DMS 273 (cell line): Measurements from ENCODE around the gene ST3GAL2.
"Not testable (repeated sequence)": the region's sequence is repeated elsewhere in the genome, so short reads cannot be mapped to it uniquely, and the experiment has no call there.

Experiments used
- DNase-seq: peaks from one replicate; lab custom pipeline; 2025; ENCODE audit not compliant: unreplicated experiment; lab: John Stamatoyannopoulos, UW

The ST3GAL2 gene

GRCh38 chr16:70468776-70469525, 30.1 kb upstream of the ST3GAL2 start:
- DNase-seq, result no peak

GRCh38 chr16:70467608-70468007, 28.7 kb upstream of the ST3GAL2 start:
- no peak for DNase-seq

- DNase-seq, result no peak
Measured at GRCh38 chr16:70467113-70467512, 28.2 kb upstream of the ST3GAL2 start.

- DNase-seq, result peak; percentile 57
Measured at GRCh38 chr16:70466805-70467076, 27.8 kb upstream of the ST3GAL2 start.

- no peak for DNase-seq
Measured at GRCh38 chr16:70465999-70466804, 27.3 kb upstream of the ST3GAL2 start.

DNA sequence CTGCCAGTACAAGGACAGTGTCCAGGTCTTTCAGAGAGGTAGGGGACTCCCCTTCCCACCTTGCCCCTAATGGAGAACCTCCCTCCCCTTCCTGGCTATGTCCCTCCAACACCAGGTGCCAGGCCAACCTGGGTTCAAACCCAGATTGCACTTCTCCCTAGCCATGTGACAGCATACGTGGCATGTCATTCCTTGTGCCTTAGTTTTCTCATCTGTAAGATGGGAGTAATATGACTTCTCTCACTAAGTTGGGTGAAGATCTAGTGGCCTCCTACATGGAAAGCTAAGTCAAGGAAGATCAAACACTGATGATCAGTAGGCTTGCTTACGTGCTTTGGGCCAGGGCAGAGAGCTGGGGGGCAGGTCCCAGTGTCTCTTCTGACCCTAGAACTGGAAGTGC, 24.3 kb upstream of the ST3GAL2 start:
- DNase-seq, result no peak

DNA sequence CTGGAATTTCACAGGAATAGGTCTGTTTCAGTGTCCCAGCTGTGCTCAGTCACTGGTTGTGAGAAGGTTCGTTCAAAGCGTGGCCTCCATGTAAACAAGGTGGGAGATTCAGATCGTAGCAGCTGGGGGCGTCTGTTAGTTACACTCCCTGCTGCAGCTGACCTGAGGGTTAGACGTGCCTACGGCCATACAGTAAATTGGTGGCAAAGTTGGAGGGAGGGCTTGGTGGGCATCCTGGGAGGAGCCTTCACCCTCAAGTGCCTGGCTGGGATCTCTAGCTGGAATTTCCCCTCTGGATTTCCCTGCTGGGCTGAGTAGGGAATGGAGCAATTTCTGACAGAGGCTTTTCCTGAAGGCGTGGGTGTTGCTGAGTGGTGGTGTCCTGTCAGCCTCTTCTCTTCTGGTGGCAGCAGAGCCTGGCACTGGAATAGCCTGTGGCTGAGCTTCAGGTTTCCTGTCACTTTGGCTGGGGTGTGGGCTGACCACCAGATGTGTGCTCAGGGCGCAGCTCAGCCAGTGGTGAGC, 21.9 kb upstream of the ST3GAL2 start:
- peak; percentile 46 for DNase-seq

GRCh38 chr16:70457446-70458166, 18.7 kb upstream of the ST3GAL2 start:
- DNase-seq, result no peak

GRCh38 chr16:70455910-70456309, 17.0 kb upstream of the ST3GAL2 start:
- no peak for DNase-seq

DNA sequence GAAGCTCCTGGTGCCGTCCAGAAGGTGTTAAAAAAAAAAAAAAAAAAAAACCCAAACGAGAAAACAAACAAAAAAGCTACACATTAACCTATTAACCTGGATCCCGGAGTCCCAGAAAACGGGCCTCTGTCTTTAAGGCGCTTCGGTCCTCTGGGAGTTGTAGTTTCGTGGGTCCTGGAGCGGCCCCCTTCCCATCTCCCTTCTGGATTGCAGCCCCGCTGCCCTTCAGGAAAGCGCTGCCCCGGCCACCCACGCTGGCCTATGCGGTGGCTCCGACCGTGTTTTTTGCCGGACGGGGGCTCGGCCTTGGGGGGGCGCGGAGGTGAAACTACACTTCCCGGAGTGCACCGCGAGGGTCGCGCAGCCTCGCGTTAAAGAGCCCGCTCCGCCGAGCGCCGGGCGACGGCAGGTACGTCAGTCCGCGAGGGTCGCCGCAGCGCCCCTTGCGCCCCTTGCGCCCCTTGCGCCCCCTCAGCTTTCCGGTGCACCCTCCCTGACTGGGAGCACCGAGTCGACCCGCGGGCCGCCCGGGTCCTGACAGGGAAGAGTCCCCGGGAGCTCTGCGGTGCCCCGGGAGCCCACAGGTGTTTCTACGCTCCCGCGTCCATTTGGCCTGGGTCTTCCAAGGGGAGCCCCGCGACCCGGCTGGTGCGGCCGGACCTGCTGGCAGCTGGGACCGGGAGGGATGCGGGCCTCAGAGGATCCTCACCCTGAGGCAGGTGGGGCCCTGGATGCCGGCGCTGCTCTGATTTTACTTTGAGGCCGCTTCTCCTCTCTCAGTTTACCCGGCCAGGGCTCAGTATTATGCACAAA, 15.5 kb upstream of the ST3GAL2 start, which contains the start of gene FCSK:
TSS of gene FCSK (plus strand) at position 374 of the 813 bp plus-strand sequence. CDS start 8,596 bp downstream, outside the sequence.
- peak; percentile 90 for DNase-seq

DNA sequence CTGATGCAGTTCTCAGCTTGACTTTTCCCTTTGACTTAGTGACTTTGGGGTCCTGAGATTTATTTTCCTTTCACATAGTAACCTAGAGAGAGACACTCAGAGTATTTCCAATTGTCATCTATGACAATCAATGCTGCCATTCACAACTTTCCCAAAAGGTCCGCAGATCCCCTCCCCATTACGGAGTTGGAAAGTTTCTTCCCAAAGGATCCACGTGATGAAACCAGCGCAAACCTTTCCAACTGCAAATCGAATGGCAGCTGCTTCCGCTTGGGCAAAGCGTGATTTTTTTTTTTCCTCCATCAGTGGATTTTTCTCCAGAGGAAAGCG, 15.0 kb upstream of the ST3GAL2 start:
- peak; percentile 84 for DNase-seq

GRCh38 chr16:70453117-70453891, 14.4 kb upstream of the ST3GAL2 start:
- DNase-seq, result no peak

DNA sequence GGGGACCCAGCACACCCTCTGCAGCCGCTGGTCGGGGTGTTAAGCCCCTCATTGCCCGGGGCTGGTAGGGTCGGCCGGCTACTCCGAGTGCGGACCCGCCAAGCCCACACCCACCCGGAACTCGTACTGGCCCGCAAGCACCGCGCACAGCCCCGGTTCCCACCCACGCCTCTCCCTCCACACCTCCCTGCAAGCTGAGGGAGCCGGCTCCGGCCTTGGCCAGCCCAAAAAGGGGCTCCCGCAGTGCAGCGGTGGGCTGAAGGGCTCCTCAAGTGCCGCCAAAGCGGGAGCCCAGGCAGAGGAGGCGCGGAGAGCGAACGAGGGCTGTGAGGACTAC, 12.1 kb upstream of the ST3GAL2 start:
- DNase-seq, result not testable (repeated sequence)

- DNase-seq, result not testable (repeated sequence)
Measured at GRCh38 chr16:70450142-70451003, 11.5 kb upstream of the ST3GAL2 start.

DNA sequence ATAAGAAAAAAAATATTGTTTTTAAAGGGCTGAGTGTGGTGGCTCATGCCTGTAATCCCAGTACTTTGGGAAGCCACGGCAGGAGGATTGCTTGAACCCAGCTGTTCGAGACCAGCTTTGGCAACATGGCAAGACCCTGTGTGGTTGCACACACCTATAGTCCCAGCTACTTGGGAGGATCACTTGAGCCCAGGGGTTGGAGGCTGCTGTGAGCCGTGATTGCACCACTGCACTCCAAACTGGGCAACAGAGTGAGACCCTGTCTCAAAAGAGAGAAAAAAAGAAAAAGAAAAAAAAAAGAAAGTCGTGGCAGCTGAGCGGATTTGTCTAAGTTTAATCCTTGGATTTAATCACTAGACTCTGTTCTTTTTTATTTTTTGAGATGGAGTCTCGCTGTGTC, 9.2 kb upstream of the ST3GAL2 start:
- DNase-seq, result no peak

DNA sequence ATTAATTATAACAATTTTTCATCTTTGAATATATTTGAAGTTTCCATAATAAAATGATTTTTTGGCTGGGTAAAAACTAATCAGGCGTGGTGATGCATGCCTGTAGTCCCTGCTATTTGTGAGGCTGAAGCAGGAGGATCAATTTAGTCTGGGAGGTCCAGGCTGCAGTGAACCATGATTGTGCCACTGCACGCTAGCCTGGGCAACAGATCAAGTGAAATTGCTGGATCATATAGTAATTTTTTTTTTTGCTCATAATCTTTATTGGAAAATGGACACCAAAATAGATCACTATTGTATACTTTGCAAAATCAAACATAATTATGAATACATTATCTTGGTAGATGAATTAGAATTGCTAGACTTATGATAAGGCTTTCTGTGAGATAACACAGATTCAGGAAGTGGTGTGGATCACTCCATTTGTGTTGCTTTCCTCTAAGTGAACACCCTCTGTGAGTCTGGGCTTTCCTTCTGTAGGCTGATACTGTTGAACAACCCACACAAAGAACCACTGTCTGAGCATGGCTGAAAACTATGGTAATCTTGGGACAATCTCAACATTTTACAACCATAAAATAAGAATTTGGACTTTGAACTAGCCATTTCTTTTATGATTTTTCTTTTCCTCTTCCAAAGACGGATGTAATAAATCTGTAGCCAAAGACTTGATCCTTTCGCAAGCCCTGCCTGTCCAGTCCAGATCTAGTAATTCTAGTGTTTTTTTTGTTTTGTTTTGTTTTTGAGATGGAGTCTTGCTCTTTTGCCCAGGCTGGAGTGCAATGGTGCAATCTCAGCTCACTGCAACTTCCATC, 5.6 kb upstream of the ST3GAL2 start:
- DNase-seq, result no peak

DNA sequence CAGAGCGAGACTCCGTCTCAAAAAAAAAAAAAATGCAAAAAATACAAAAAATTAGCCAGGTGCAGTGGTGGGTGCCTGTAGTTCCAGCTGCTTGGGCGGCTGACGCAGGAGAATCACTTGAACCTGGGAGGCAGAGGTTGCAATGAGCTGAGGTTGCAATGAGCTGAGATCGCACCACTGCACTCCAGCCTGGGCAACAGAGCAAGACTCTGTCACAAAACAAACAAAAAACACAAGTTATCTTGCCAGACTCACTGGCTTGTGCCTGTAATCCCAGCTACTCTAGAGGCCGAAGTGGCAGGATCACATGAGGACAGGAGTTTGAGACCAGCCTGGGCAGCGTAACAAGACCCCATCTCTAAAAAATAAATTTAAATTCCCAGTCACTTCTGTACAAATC, 3.4 kb upstream of the ST3GAL2 start:
- no peak for DNase-seq

DNA sequence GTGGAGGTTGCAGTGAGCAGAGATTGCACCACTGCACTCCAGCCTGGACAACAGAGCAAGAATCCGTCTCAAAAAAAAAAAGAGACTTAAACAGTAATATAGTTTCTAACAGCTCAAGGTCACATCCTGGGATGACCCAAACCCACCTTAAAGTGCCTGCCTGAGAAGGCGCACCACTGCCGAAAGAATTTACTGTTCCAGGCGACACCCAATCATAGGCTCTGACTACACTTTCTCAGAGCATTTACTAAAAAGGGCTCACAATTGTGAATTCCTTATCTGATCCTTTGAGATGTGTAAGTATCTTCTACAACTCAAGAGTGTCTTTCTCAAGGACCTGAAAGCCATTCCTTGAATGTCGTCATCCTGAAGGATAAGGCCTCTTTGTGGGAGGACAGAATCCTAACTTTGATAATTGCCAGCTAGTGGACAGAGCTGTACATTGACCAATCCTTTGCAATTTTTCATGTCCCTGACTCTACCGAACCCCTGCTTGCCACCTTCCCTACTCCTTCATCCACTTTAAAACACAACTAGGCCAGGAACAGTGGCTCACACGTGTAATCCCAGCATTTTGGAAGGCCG, 2.6 kb upstream of the ST3GAL2 start:
- DNase-seq, result no peak
